Measurements from ENCODE around the gene TNFRSF14. TPM values are rescaled to one million over a fixed set of nuclear protein-coding genes. Genes with fewer than 3 reads are reported as not detected.

Gene TNFRSF14
- total RNA-seq, 2 experiments from 2014 or later: 106 to 111 TPM

- Mint-ChIP-seq H3K9me3 (ENCODE audit: low read depth) (no peaks in the 10 kb centered on the region), H3K4me1 (peaks cover 27% of the 10 kb centered on the region), H3K36me3 (no peaks in the 10 kb centered on the region), H3K4me3 (peak overlapping the region; percentile 82), H3K27me3 (no peaks in the 10 kb centered on the region), H3K27ac (no peak overlapping the region)
- no peak for ATAC-seq
- CTCF ChIA-PET: interaction anchor here (1.0 to 6.3 kb wide), 3 partner anchors 10 to 172 kb away, joined by 6 to 31 read pairs (median 8); partner anchors contain the start of gene TNFRSF14
- no peak for DNase-seq
Observed at GRCh38 chr1:2587860-2588571, 31.8 kb downstream of the TNFRSF14 start.

GRCh38 chr1:2588661-2589430 is 32.7 kb downstream of the TNFRSF14 start:
- CTCF ChIA-PET: interaction anchor here (6.3 kb wide), 1 partner anchor 173 kb away, joined by 31 read pairs; no protein-coding TSS in a partner anchor
- H3K27ac Mint-ChIP-seq: no peak overlapping the region
- no peaks in the 10 kb centered on the region for H3K9me3 Mint-ChIP-seq (ENCODE audit: low read depth)
- H3K4me3 Mint-ChIP-seq: no peak overlapping the region
- no peak for DNase-seq
- H3K4me1 Mint-ChIP-seq: peaks cover 19% of the 10 kb centered on the region
- ATAC-seq: no peak
- no peaks in the 10 kb centered on the region for H3K36me3 Mint-ChIP-seq
- no peaks in the 10 kb centered on the region for H3K27me3 Mint-ChIP-seq

- Mint-ChIP-seq H3K4me3 (no peak overlapping the region), H3K36me3 (no peaks in the 10 kb centered on the region), H3K4me1 (peaks cover 11% of the 10 kb centered on the region), H3K27me3 (no peaks in the 10 kb centered on the region), H3K27ac (no peak overlapping the region), H3K9me3 (ENCODE audit: low read depth) (no peaks in the 10 kb centered on the region)
- CTCF ChIA-PET: no interaction called here
- ATAC-seq (no peak), DNase-seq (no peak)
Observed at GRCh38 chr1:2589431-2590232, 33.5 kb downstream of the TNFRSF14 start.

GRCh38 chr1:2590233-2591141 is 34.3 kb downstream of the TNFRSF14 start:
- Mint-ChIP-seq H3K27ac (no peak overlapping the region), H3K4me3 (no peak overlapping the region)
- CTCF ChIA-PET: no interaction called here

GRCh38 chr1:2591233-2591580 is 35.0 kb downstream of the TNFRSF14 start:
- H3K4me3 Mint-ChIP-seq: no peak overlapping the region
- no peaks in the 10 kb centered on the region for H3K27me3 Mint-ChIP-seq
- DNase-seq: no peak
- CTCF ChIA-PET: no interaction called here
- no peaks in the 10 kb centered on the region for H3K9me3 Mint-ChIP-seq (ENCODE audit: low read depth)
- no peak overlapping the region for H3K27ac Mint-ChIP-seq
- ATAC-seq: no peak
- peaks cover 4% of the 10 kb centered on the region for H3K4me1 Mint-ChIP-seq
- no peaks in the 10 kb centered on the region for H3K36me3 Mint-ChIP-seq

More at GRCh38 chr1:2590233-2591141, 34.3 kb downstream of the TNFRSF14 start:
- H3K36me3 Mint-ChIP-seq: no peaks in the 10 kb centered on the region
- H3K27me3 Mint-ChIP-seq: no peaks in the 10 kb centered on the region
- ATAC-seq (no peak), DNase-seq (no peak)
- H3K9me3 Mint-ChIP-seq (ENCODE audit: low read depth): no peaks in the 10 kb centered on the region
- H3K4me1 Mint-ChIP-seq: peaks cover 4% of the 10 kb centered on the region

GRCh38 chr1:2591581-2592261 is 35.5 kb downstream of the TNFRSF14 start:
- no peaks in the 10 kb centered on the region for H3K36me3 Mint-ChIP-seq
- H3K4me1 Mint-ChIP-seq: peaks cover 4% of the 10 kb centered on the region
- no peaks in the 10 kb centered on the region for H3K9me3 Mint-ChIP-seq (ENCODE audit: low read depth)
- ATAC-seq (no peak), DNase-seq (no peak)
- no peaks in the 10 kb centered on the region for H3K27me3 Mint-ChIP-seq
- H3K4me3 Mint-ChIP-seq: no peak overlapping the region
- H3K27ac Mint-ChIP-seq: no peak overlapping the region
- CTCF ChIA-PET: no interaction called here

- Mint-ChIP-seq H3K27ac (no peak overlapping the region), H3K27me3 (no peaks in the 10 kb centered on the region), H3K4me3 (no peak overlapping the region), H3K4me1 (no peaks in the 10 kb centered on the region), H3K9me3 (ENCODE audit: low read depth) (no peaks in the 10 kb centered on the region), H3K36me3 (no peaks in the 10 kb centered on the region)
- DNase-seq (no peak), ATAC-seq (no peak)
- CTCF ChIA-PET: no interaction called here
Observed at GRCh38 chr1:2592672-2593071, 36.5 kb downstream of the TNFRSF14 start.

GRCh38 chr1:2593251-2593878 is 37.2 kb downstream of the TNFRSF14 start:
- ATAC-seq (no peak), DNase-seq (no peak)
- no peaks in the 10 kb centered on the region for H3K36me3 Mint-ChIP-seq
- H3K27me3 Mint-ChIP-seq: no peaks in the 10 kb centered on the region
- H3K4me1 Mint-ChIP-seq: no peaks in the 10 kb centered on the region
- no peaks in the 10 kb centered on the region for H3K9me3 Mint-ChIP-seq (ENCODE audit: low read depth)
- H3K27ac Mint-ChIP-seq: no peak overlapping the region
- H3K4me3 Mint-ChIP-seq: no peak overlapping the region
- CTCF ChIA-PET: no interaction called here

- no peak overlapping the region for H3K4me3 Mint-ChIP-seq
- ATAC-seq: no peak
- no peaks in the 10 kb centered on the region for H3K27me3 Mint-ChIP-seq
- CTCF ChIA-PET: no interaction called here
- DNase-seq: no peak
- no peaks in the 10 kb centered on the region for H3K4me1 Mint-ChIP-seq
- H3K36me3 Mint-ChIP-seq: no peaks in the 10 kb centered on the region
- no peaks in the 10 kb centered on the region for H3K9me3 Mint-ChIP-seq (ENCODE audit: low read depth)
- no peak overlapping the region for H3K27ac Mint-ChIP-seq
Observed at GRCh38 chr1:2594001-2594640, 38.0 kb downstream of the TNFRSF14 start.

GRCh38 chr1:2594641-2595131 is 38.5 kb downstream of the TNFRSF14 start:
- ATAC-seq: no peak
- H3K4me1 Mint-ChIP-seq: no peaks in the 10 kb centered on the region
- no peak for DNase-seq
- CTCF ChIA-PET: no interaction called here
- H3K36me3 Mint-ChIP-seq: no peaks in the 10 kb centered on the region
- H3K27ac Mint-ChIP-seq: no peak overlapping the region
- H3K9me3 Mint-ChIP-seq (ENCODE audit: low read depth): no peaks in the 10 kb centered on the region
- H3K27me3 Mint-ChIP-seq: no peaks in the 10 kb centered on the region
- H3K4me3 Mint-ChIP-seq: no peak overlapping the region

GRCh38 chr1:2595261-2595811 is 39.2 kb downstream of the TNFRSF14 start:
- Mint-ChIP-seq H3K27me3 (no peaks in the 10 kb centered on the region), H3K36me3 (no peaks in the 10 kb centered on the region), H3K4me1 (no peaks in the 10 kb centered on the region), H3K9me3 (ENCODE audit: low read depth) (no peaks in the 10 kb centered on the region), H3K27ac (no peak overlapping the region), H3K4me3 (no peak overlapping the region)
- CTCF ChIA-PET: no interaction called here
- ATAC-seq (no peak), DNase-seq (no peak)
